CD14-positive monocyte (primary cell): ENCODE measurements around the gene IL19. TPM values are rescaled to one million over a fixed set of nuclear protein-coding genes. Genes with fewer than 3 reads are reported as not detected.

ENCODE experiments used
- DNase-seq, 3 donors: peaks; one replicate each; pipeline ENCODE4 v3.0.0-alpha.2; 2011 to 2022
- H2AFZ ChIP-seq: 2 replicates; pipeline ENCODE4 v1.6.0; 2012; ENCODE audit warnings: mild to moderate bottlenecking, low read depth, low read length, inconsistent platforms; ENCODE audit not compliant: insufficient read depth, poor library complexity, severe bottlenecking
- H3K27ac ChIP-seq, 2 donors: 1 replicate in 1 of 2; 2 replicates in 1 of 2; pipeline ENCODE4 v1.5.1; 2012 to 2013; ENCODE audit warnings: low read length in 2 of 2, control low read depth in 1 of 2, inconsistent platforms in 1 of 2, low read depth in 1 of 2, mild to moderate bottlenecking in 1 of 2
- H3K27me3 ChIP-seq, 2 donors: one replicate each; pipeline versions ENCODE4 v1.6.0 to v1.6.1; 2011 to 2013; ENCODE audit warnings: low read length in 2 of 2; ENCODE audit not compliant: control insufficient read depth in 2 of 2, insufficient read depth in 2 of 2
- H3K36me3 ChIP-seq, 2 donors: replicated peaks in 1 of 2; 1 replicate in 1 of 2; 2 replicates in 1 of 2; pipeline versions ENCODE4 v1.5.1 to v1.6.1; 2012 to 2013; ENCODE audit warnings: low read length in 2 of 2, control low read depth in 1 of 2, inconsistent platforms in 1 of 2, mild to moderate bottlenecking in 1 of 2; ENCODE audit not compliant: insufficient read depth in 2 of 2, control insufficient read depth in 1 of 2
- H3K4me1 ChIP-seq, 2 donors: 1 replicate in 1 of 2; 2 replicates in 1 of 2; pipeline versions ENCODE4 v1.5.1 to v1.6.1; 2012 to 2013; ENCODE audit warnings: low read length in 2 of 2, control low read depth in 1 of 2, inconsistent platforms in 1 of 2, mild to moderate bottlenecking in 1 of 2, moderate library complexity in 1 of 2; ENCODE audit not compliant: insufficient read depth in 2 of 2, control insufficient read depth in 1 of 2
- H3K4me2 ChIP-seq: replicated peaks from 2 replicates; pipeline ENCODE3; 2012; ENCODE audit warnings: low read length, moderate library complexity, mild to moderate bottlenecking; ENCODE audit not compliant: poor library complexity, severe bottlenecking; ENCODE audit errors: extremely low read depth
- H3K4me3 ChIP-seq, 3 experiments: fragments of 200-600 bp in 1 of 3; sonication (generic) in 1 of 3; replicated peaks in 1 of 3; 1 replicate in 2 of 3; 2 replicates in 1 of 3; pipeline ENCODE4 v1.5.1; 2011 to 2013; ENCODE audit warnings: low read length in 3 of 3, mild to moderate bottlenecking in 3 of 3, control low read depth in 2 of 3, low read depth in 2 of 3, inconsistent platforms in 1 of 3, moderate library complexity in 1 of 3
- H3K79me2 ChIP-seq: 2 replicates; pipeline ENCODE4 v1.6.0; 2012; ENCODE audit warnings: mild to moderate bottlenecking, control low read depth, inconsistent platforms, low read length, moderate library complexity; ENCODE audit not compliant: insufficient read depth
- H3K9ac ChIP-seq: 2 replicates; pipeline ENCODE4 v1.6.0; 2017; ENCODE audit warnings: low read length, mild to moderate bottlenecking; ENCODE audit not compliant: insufficient read depth, poor library complexity, severe bottlenecking
- H3K9me3 ChIP-seq, 2 donors: replicated peaks in 1 of 2; 1 replicate in 1 of 2; 2 replicates in 1 of 2; pipeline versions ENCODE4 v1.5.1 to v1.6.1; 2012 to 2013; ENCODE audit warnings: low read length in 2 of 2, control low read depth in 1 of 2; ENCODE audit not compliant: control insufficient read depth in 1 of 2, insufficient read depth in 1 of 2
- H4K20me1 ChIP-seq: 2 replicates; pipeline ENCODE4 v1.6.0; 2012; ENCODE audit warnings: mild to moderate bottlenecking, low read length, control low read depth, moderate library complexity; ENCODE audit not compliant: insufficient read depth
- H3K27ac Mint-ChIP-seq, 7 donors: one replicate each; pipeline ENCODE4 v1.8.0; 2020; ENCODE audit warnings: mild to moderate bottlenecking in 7 of 7, mixed read lengths in 7 of 7, moderate library complexity in 6 of 7, inconsistent platforms in 2 of 7
- H3K27me3 Mint-ChIP-seq, 3 donors: one replicate each; pipeline ENCODE4 v1.8.0; 2021 to 2022; ENCODE audit warnings: low read depth in 3 of 3, mild to moderate bottlenecking in 3 of 3, mixed read lengths in 3 of 3, moderate library complexity in 3 of 3, inconsistent platforms in 1 of 3
- H3K36me3 Mint-ChIP-seq, 2 donors: one replicate each; pipeline ENCODE4 v1.8.0; 2020; ENCODE audit warnings: mixed read lengths in 2 of 2, inconsistent platforms in 1 of 2, mild to moderate bottlenecking in 1 of 2
- H3K4me1 Mint-ChIP-seq: one replicate; pipeline ENCODE4 v1.8.0; 2020; ENCODE audit warnings: mild to moderate bottlenecking, mixed read lengths
- H3K4me3 Mint-ChIP-seq, 2 donors: one replicate each; pipeline ENCODE4 v1.8.0; 2020; ENCODE audit warnings: mild to moderate bottlenecking in 2 of 2, mixed read lengths in 2 of 2, moderate library complexity in 1 of 2
- H3K9me3 Mint-ChIP-seq, 7 donors: one replicate each; pipeline ENCODE4 v1.8.0; 2020 to 2022; ENCODE audit warnings: mixed read lengths in 7 of 7, mild to moderate bottlenecking in 6 of 7, moderate library complexity in 6 of 7, inconsistent platforms in 2 of 7
- CTCF ChIP-seq: fragments of 200-600 bp; IDR thresholded peaks from one replicate; pipeline ENCODE4 v1.8.0; 2022; ENCODE audit warnings: antibody characterized with exemption, mild to moderate bottlenecking
- WGBS: methylation state at CpG from one replicate; pipeline ENCODE4 v1.1.5; 2013; ENCODE audit warnings: missing lambda C conversion rate; ENCODE audit not compliant: insufficient coverage; 5-methylcytosine and 5-hydroxymethylcytosine counted together
- intact Hi-C, 2 donors: fragments of 100-400 bp; cut with micrococcal nuclease; formaldehyde crosslinking; loops; one replicate each; pipeline versions ENCODE4 v1.15.0 to v1.15.1; 2023
- polyA plus RNA-seq, 3 donors: library from polyadenylated mRNA; depleted of rRNA in 1 of 3; unstranded in 2 of 3; stranded (reverse) in 1 of 3; fragments of 300-500 nt in 2 of 3; fragments of >200 nt in 1 of 3; fragmentation: Illumina TruSeq in 2 of 3; gene quantifications; 1 replicate in 2 of 3; 2 replicates in 1 of 3; pipeline ENCODE4 v1.2.3, GENCODE V29; 2012 to 2021

The IL19 gene
- polyA plus RNA-seq, 3 donors: 0.41 TPM; not detected in 2

DNA sequence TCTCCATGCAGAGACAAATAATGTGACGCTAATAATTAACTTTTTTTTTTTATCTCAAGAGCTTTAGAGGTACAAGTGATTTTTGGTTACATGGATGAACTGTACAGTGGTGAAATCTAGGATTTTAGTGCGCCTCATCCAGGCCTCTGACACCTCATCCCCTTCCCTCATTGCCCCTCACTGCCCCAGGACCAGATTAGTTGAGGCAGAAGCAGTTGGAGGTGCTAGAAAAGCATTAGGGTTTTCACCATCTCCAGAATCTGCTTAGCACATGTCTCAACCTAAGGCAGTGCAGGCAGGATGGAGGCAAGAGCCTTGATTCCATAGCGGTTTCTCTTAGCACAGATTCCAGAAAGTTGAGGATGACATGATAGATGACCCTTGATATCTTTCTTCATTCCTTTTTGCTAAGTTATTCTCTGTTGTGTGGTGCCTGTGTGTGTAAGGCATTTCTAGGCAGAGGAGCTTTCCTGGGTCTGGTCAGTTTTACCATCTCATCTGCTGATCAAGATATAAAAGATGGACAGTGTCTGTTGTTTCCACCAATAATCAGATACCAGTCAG, 18.0 kb downstream of the IL19 start:
- Mint-ChIP-seq H3K4me3 (no peak overlapping the region), H3K9me3 (peaks cover 0 to 2% (median 0%) of the 10 kb centered on the region in 7 donors), H3K27me3 (peaks cover 4 to 6% (median 6%) of the 10 kb centered on the region in 3 donors), H3K36me3 (peaks cover 4 to 8% of the 10 kb centered on the region in 2 donors), H3K4me1 (peaks cover 29% of the 10 kb centered on the region), H3K27ac (no peak overlapping the region)
- Histone ChIP-seq H3K27me3 (no peaks in the 10 kb centered on the region), H3K4me1 (peaks cover 7 to 11% of the 10 kb centered on the region in 2 donors), H3K27ac (no peak overlapping the region), H3K9ac (no peak overlapping the region), H2AFZ (no peak overlapping the region), H3K4me3 (no peak overlapping the region), H3K36me3 (no peaks in the 10 kb centered on the region), H3K4me2 (no peak overlapping the region), H3K9me3 (no peaks in the 10 kb centered on the region), H3K79me2 (no peaks in the 10 kb centered on the region), H4K20me1 (no peaks in the 10 kb centered on the region)
- intact Hi-C loops: loop anchor here in 1 of 2 donors (5.0 kb wide), 1 partner anchor 51 kb away; no protein-coding TSS in a partner anchor
- no peak for DNase-seq
- 100% methylated on average over 1 of the region's 3 CpGs for WGBS
- TF ChIP-seq CTCF: no peak

DNA sequence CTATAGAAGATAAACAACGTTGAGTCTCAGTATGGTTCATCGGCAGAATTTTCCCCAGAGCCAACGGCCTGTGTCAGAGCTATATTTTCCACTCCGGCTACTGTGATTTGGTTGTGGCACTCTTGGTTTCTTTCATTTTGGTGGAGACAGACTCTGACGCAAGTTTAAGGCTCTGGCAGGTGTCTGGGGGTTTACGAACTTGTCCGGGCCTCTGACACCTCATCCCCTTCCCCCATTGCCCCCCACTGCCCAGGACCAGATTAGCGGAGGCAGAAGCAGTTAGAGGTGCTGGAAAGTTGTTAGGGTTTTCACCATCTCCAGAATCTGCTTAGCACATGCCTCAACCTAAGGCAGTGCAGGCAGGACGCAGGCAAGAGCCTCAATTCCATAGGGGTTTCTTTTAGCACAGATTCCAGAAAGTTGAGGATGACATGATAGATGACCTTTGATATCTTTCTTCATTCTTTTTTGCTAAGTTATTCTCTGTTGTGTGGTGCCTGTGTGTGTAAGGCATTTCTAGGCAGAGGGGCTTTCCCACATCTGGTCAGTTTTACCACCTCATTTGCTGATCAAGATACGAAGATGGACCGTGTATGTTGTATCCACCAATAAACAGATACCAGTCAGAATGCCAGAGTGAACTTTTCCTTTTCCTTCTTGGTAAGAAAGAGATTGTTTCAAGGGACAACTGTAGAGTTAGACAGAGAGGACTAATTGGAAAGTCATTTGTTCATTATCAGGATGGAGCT, 20.1 kb downstream of the IL19 start:
- Mint-ChIP-seq H3K4me3 (no peak overlapping the region), H3K27ac (no peak overlapping the region), H3K36me3 (peaks cover 2 to 3% of the 10 kb centered on the region in 2 donors), H3K27me3 (peaks cover 4 to 6% (median 5%) of the 10 kb centered on the region in 3 donors), H3K4me1 (peaks cover 18% of the 10 kb centered on the region), H3K9me3 (peaks cover 0 to 2% (median 0%) of the 10 kb centered on the region in 7 donors)
- no peak overlapping the region for H3K9ac ChIP-seq
- no peaks in the 10 kb centered on the region for H3K36me3 ChIP-seq
- H3K4me1 ChIP-seq: no peaks in the 10 kb centered on the region
- no peak overlapping the region for H3K4me3 ChIP-seq
- no peak for DNase-seq
- H3K27me3 ChIP-seq: no peaks in the 10 kb centered on the region
- no peak for TF ChIP-seq CTCF
- intact Hi-C loops: no loop called here
- no peaks in the 10 kb centered on the region for H4K20me1 ChIP-seq
- H3K9me3 ChIP-seq: no peaks in the 10 kb centered on the region
- WGBS: 100% methylated on average over 3 of the region's 11 CpGs
- no peak overlapping the region for H2AFZ ChIP-seq
- H3K27ac ChIP-seq: no peak overlapping the region
- H3K4me2 ChIP-seq: no peak overlapping the region
- no peaks in the 10 kb centered on the region for H3K79me2 ChIP-seq
